ENCODE results near the gene PLA2G4F.
A peak's percentile ranks its signal among the peaks of the same experiment; 100 is the strongest.

Gene PLA2G4F

GRCh38 chr15:42140383-42141070, 15.9 kb downstream of the PLA2G4F start:
- no peak for DNase-seq (ENCODE audit: low spot score)
- no peak for TF ChIP-seq CTCF (IDR thresholded peaks at IDR 0.05; ENCODE audit: borderline replicate concordance, control extremely low read depth, extremely low read depth, insufficient read depth, missing control alignments)
- in situ Hi-C loops (cut with MboI; ENCODE audit: low sequenced_read_pairs, unreplicated experiment): no loop called here

- no peak for TF ChIP-seq CTCF (IDR thresholded peaks at IDR 0.05; ENCODE audit: borderline replicate concordance, control extremely low read depth, extremely low read depth, insufficient read depth, missing control alignments)
- no peak for DNase-seq (ENCODE audit: low spot score)
- in situ Hi-C loops (cut with MboI; ENCODE audit: low sequenced_read_pairs, unreplicated experiment): loop anchor here (10.0 kb wide), 1 partner anchor 145 kb away; no protein-coding TSS in a partner anchor
These were observed 16.8 kb downstream of the PLA2G4F start for GRCh38 chr15:42139596-42139995.

GRCh38 chr15:42138968-42139386, 17.5 kb downstream of the PLA2G4F start:
- no peak for TF ChIP-seq CTCF (IDR thresholded peaks at IDR 0.05; ENCODE audit: borderline replicate concordance, control extremely low read depth, extremely low read depth, insufficient read depth, missing control alignments)
- no peak for DNase-seq (ENCODE audit: low spot score)
- in situ Hi-C loops (cut with MboI; ENCODE audit: low sequenced_read_pairs, unreplicated experiment): loop anchor here (10.0 kb wide), 1 partner anchor 144 kb away; no protein-coding TSS in a partner anchor

GRCh38 chr15:42138411-42138810, 18.0 kb downstream of the PLA2G4F start:
- in situ Hi-C loops (cut with MboI; ENCODE audit: low sequenced_read_pairs, unreplicated experiment): loop anchor here (10.0 kb wide), 1 partner anchor 144 kb away; no protein-coding TSS in a partner anchor
- no peak for DNase-seq (ENCODE audit: low spot score)
- TF ChIP-seq CTCF (IDR thresholded peaks at IDR 0.05; ENCODE audit: borderline replicate concordance, control extremely low read depth, extremely low read depth, insufficient read depth, missing control alignments): no peak

- peak; percentile 62 for DNase-seq (ENCODE audit: low spot score)
- peak; percentile 71 for TF ChIP-seq CTCF (IDR thresholded peaks at IDR 0.05; ENCODE audit: borderline replicate concordance, control extremely low read depth, extremely low read depth, insufficient read depth, missing control alignments)
- in situ Hi-C loops (cut with MboI; ENCODE audit: low sequenced_read_pairs, unreplicated experiment): loop anchor here (10.0 kb wide), 1 partner anchor 143 kb away; no protein-coding TSS in a partner anchor
These were observed 18.8 kb downstream of the PLA2G4F start for GRCh38 chr15:42137461-42138261.

GRCh38 chr15:42136513-42136912, 19.9 kb downstream of the PLA2G4F start:
- in situ Hi-C loops (cut with MboI; ENCODE audit: low sequenced_read_pairs, unreplicated experiment): loop anchor here (10.0 kb wide), 1 partner anchor 142 kb away; no protein-coding TSS in a partner anchor
- TF ChIP-seq CTCF (IDR thresholded peaks at IDR 0.05; ENCODE audit: borderline replicate concordance, control extremely low read depth, extremely low read depth, insufficient read depth, missing control alignments): no peak
- no peak for DNase-seq (ENCODE audit: low spot score)

Measured in GM13976 (cell line).